GM12878 (cell line): ENCODE measurements around the gene CASTOR1. TPM values are rescaled to one million over a fixed set of nuclear protein-coding genes. Genes with fewer than 3 reads are reported as not detected.

ENCODE experiments used
- ATAC-seq: fragments of 200-7000 bp; cut with Tn5 transposase; 3 replicates; pipeline ENCODE4 v1.9.1; 2020; ENCODE audit warnings: mild to moderate bottlenecking, moderate library complexity
- BruUV-seq: library from RNA; stranded (reverse); fragments of 400-500 nt; replicated peaks from 2 replicates; lab custom pipeline; 2021; lab: Mats Ljungman, UMichigan
- CTCF ChIA-PET: fragments of 300-600 bp; sonication (Branson Sonifier 250); formaldehyde crosslinking; extraction: SDS; loops from one replicate; lab custom pipeline; 2021; ENCODE audit warnings: inconsistent platforms; lab: Yijun Ruan, JAX
- POLR2A ChIA-PET: fragments of 350-600 bp; formaldehyde crosslinking; extraction: SDS; loops from one replicate; lab custom pipeline; 2021; ENCODE audit warnings: inconsistent platforms; lab: Charles Lee
- RAD21 ChIA-PET: fragments of 300-600 bp; sonication (Branson Sonifier 250); formaldehyde crosslinking; loops from one replicate; lab custom pipeline; 2023; ENCODE audit warnings: antibody characterized with exemption; ENCODE audit not compliant: unreplicated experiment; lab: Charles Lee
- SMC1A ChIA-PET: fragments of 300-600 bp; sonication (Branson Sonifier 250); formaldehyde crosslinking; loops from one replicate; lab custom pipeline; 2023; ENCODE audit not compliant: unreplicated experiment, uncharacterized antibody; lab: Charles Lee
- DNase-seq: peaks from one replicate; pipeline ENCODE4 v3.0.0-alpha.2; 2011; ENCODE audit warnings: low read depth, low spot score
- FAIRE-seq: peaks from 3 replicates; lab custom pipeline; 2011; peaks lifted over from hg19 to GRCh38; lab: Jason Lieb, UNC
- H2AFZ ChIP-seq: 2 replicates; pipeline ENCODE4 v1.6.0; 2011; ENCODE audit warnings: low read depth, low read length, control low read depth; ENCODE audit not compliant: control insufficient read depth
- H3K27ac ChIP-seq: 2 replicates; pipeline ENCODE4 v1.5.1; 2011; ENCODE audit warnings: control low read depth; ENCODE audit not compliant: control insufficient read depth, insufficient read depth
- H3K27me3 ChIP-seq, 2 experiments: replicated peaks in 1 of 2; 2 replicates each; pipeline versions ENCODE4 v1.6.0 to v1.6.1; 2011; ENCODE audit warnings: low read length in 1 of 2; ENCODE audit not compliant: control insufficient read depth in 2 of 2, insufficient read depth in 2 of 2
- H3K36me3 ChIP-seq, 2 experiments: 2 replicates each; pipeline ENCODE4 v1.5.1; 2011; ENCODE audit warnings: low read length in 1 of 2; ENCODE audit not compliant: control insufficient read depth in 2 of 2, insufficient read depth in 2 of 2
- H3K4me1 ChIP-seq: 2 replicates; pipeline ENCODE4 v1.6.1; 2011; ENCODE audit warnings: mild to moderate bottlenecking, low read length, moderate library complexity, mixed read lengths; ENCODE audit not compliant: control insufficient read depth, insufficient read depth
- H3K4me2 ChIP-seq: 2 replicates; pipeline ENCODE4 v1.6.0; 2011; ENCODE audit warnings: control low read depth; ENCODE audit not compliant: control insufficient read depth, insufficient read depth
- H3K4me3 ChIP-seq: fragments of 200-600 bp; sonication (generic); 2 replicates; pipeline ENCODE4 v1.5.1; 2016
- H3K79me2 ChIP-seq: 2 replicates; pipeline ENCODE4 v1.6.0; 2011; ENCODE audit warnings: low read length; ENCODE audit not compliant: control insufficient read depth, insufficient read depth
- H3K9ac ChIP-seq: 2 replicates; pipeline ENCODE4 v1.8.0; 2011; ENCODE audit warnings: low read length, control low read depth, mixed read lengths; ENCODE audit not compliant: control insufficient read depth, insufficient read depth
- H3K9me3 ChIP-seq: replicated peaks from 3 replicates; pipeline ENCODE4 v1.5.1; 2011; ENCODE audit warnings: mild to moderate bottlenecking, low read length; ENCODE audit not compliant: control insufficient read depth, insufficient read depth
- H4K20me1 ChIP-seq: 2 replicates; pipeline ENCODE4 v1.6.0; 2011; ENCODE audit not compliant: control insufficient read depth, insufficient read depth
- ELK1 ChIP-seq: IDR thresholded peaks from 2 replicates; pipeline ENCODE4 v1.6.1; 2012; ENCODE audit warnings: low read depth, low read length, improper control_type of control experiment
- IRF4 ChIP-seq: IDR thresholded peaks from 2 replicates; pipeline ENCODE4 v1.6.1; 2011; ENCODE audit warnings: low read depth, low read length
- POU2F2 ChIP-seq: IDR thresholded peaks from 3 replicates; pipeline ENCODE4 v1.6.1; 2011; ENCODE audit warnings: low read depth, mild to moderate bottlenecking, low read length, borderline replicate concordance
- STAT3 ChIP-seq: IDR thresholded peaks from 2 replicates; pipeline ENCODE4 v1.6.1; 2011; ENCODE audit warnings: low read depth, low read length, improper control_type of control experiment
- TAF1 ChIP-seq: IDR thresholded peaks from 2 replicates; pipeline ENCODE4 v1.6.1; 2011; ENCODE audit warnings: mild to moderate bottlenecking, low read depth, low read length, borderline replicate concordance
- WGBS: methylation state at CpG from one replicate; pipeline ENCODE4 v1.1.6; 2016; ENCODE audit warnings: low lambda C conversion rate; ENCODE audit not compliant: insufficient replicate concordance, insufficient coverage; ENCODE audit errors: missing lambda C conversion rate; 5-methylcytosine and 5-hydroxymethylcytosine counted together
- in situ Hi-C: fragments of 300-500 bp; cut with MboI; formaldehyde crosslinking; loops from 9 replicates; pipeline ENCODE4 v1.14.3; 2018; ENCODE audit warnings: mixed read lengths
- intact Hi-C: fragments of 100-400 bp; cut with micrococcal nuclease; formaldehyde crosslinking; loops from one replicate; pipeline ENCODE4 v1.14.2; 2022; ENCODE audit not compliant: unreplicated experiment
- polyA plus RNA-seq, 11 experiments: library from polyadenylated mRNA; depleted of rRNA in 4 of 11; unstranded in 6 of 11; stranded (reverse) in 5 of 11; fragments of >200 nt; fragmentation: Nextera tagmentation in 4 of 11; fragmentation: Illumina TruSeq in 1 of 11; extraction: Ambion mirVana in 4 of 11; extraction: Trizol in 1 of 11; gene quantifications; 1 replicate in 1 of 11; 2 replicates in 10 of 11; pipeline versions ENCODE4 v1.2.1 to v1.2.3, GENCODE V29; 2011 to 2016; ENCODE audit warnings: inconsistent platforms in 2 of 11, missing spikeins in 2 of 11, low read depth in 1 of 11
- total RNA-seq, 4 experiments: library from RNA; depleted of rRNA in 3 of 4; stranded (reverse); fragments of >200 nt in 3 of 4; fragmentation: Illumina TruSeq in 1 of 4; extraction: Trizol in 1 of 4; gene quantifications; 2 replicates each; pipeline versions ENCODE4 v1.2.1 to v1.2.3, GENCODE V29; 2013 to 2021

CASTOR1 gene
- total and polyA plus RNA-seq, 10 of the 15 experiments (the other 5 are each of a cell fraction or from before 2014, with no cell fraction given) = 0.31 to 9.1 (median 3.3) TPM

- CTCF ChIA-PET = interaction anchor here (1.0 to 18.4 kb wide), 5 partner anchors 14 to 203 kb away, joined by 3 to 177 read pairs (median 4); partner anchors contain the start of genes CASTOR1 and TBC1D10A
Observed at GRCh38 chr22:30310881-30311771, 21.8 kb upstream of the CASTOR1 start.

More at GRCh38 chr22:30310881-30311771, 21.8 kb upstream of the CASTOR1 start:
- Histone ChIP-seq H3K4me2 (peak overlapping the region; percentile 89), H4K20me1 (no peaks in the 10 kb centered on the region), H3K4me1 (peaks cover 97% of the 10 kb centered on the region), H2AFZ (no peak overlapping the region), H3K27ac (peak overlapping the region; percentile 87), H3K79me2 (peaks cover 78% of the 10 kb centered on the region), H3K4me3 (peak overlapping the region; percentile 7; the same call in 1 of the 2 replicates), H3K9ac (no peak overlapping the region), H3K36me3 (peaks cover 0 to 4% of the 10 kb centered on the region in 2 experiments; a peak in 2 of 4 replicates), H3K9me3 (no peaks in the 10 kb centered on the region), H3K27me3 (no peaks in the 10 kb centered on the region)
- TF ChIP-seq ELK1 (no peak), TAF1 (no peak), STAT3 (no peak), POU2F2 (0 out of 3 replicates have a peak, but pooled peaks have one; percentile 25), IRF4 (no peak)
- in situ Hi-C loops = no loop called here
- ChIA-PET POLR2A (interaction anchor here (0.6 to 16.1 kb wide), 6 partner anchors 15 to 113 kb away, joined by 3 to 198 read pairs (median 6); partner anchors contain the start of genes CCDC157, SF3A1 and TBC1D10A), RAD21 (interaction anchor here (0.6 to 8.2 kb wide), 9 partner anchors 14 to 114 kb away, joined by 3 to 88 read pairs (median 5); partner anchors contain the start of genes CASTOR1, CCDC157, RNF215 and SF3A1), SMC1A (interaction anchor here (0.6 to 9.7 kb wide), 12 partner anchors 10 to 81 kb away, joined by 3 to 92 read pairs (median 4); partner anchors contain the start of genes CASTOR1, RNF215 and TBC1D10A)
- DNase-seq = no peak
- no peak for FAIRE-seq
- intact Hi-C loops = loop anchor here (2.0 kb wide), 1 partner anchor 14 kb away; no protein-coding TSS in a partner anchor
- BruUV-seq = no TSS peak
- no peak for ATAC-seq
- 90% methylated on average over 8 of the region's 8 CpGs for WGBS
